ENCODE measurements around the gene HCN4.

The HCN4 gene

DNA sequence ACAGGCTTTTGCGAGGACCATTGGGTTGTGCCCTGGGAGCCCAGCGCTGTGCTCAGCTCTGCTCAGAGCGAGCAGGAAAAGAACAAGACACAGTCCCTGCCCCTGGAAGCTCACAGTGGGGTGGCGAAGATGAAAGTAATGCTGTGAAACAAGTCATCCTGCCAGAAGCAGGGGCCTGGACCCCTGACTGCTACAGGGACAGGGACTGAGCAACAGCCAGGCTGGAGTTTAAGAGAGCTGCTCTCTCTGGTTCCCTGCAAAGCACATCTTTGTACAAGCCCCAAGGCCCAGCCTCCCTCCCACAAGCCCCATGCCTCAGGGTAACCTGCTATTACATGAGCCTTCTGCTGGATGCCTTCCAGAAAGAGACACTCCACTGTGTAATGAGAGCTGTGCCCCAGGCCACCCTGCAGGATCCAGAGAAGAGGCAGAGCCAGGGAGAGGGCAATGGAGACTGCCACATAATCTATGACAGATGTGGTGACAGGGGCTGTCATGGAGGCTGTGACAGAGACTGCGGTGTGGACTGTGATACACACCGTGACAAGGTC is 7.1 kb upstream of the HCN4 start:
- DNase-seq, result no peak

DNA sequence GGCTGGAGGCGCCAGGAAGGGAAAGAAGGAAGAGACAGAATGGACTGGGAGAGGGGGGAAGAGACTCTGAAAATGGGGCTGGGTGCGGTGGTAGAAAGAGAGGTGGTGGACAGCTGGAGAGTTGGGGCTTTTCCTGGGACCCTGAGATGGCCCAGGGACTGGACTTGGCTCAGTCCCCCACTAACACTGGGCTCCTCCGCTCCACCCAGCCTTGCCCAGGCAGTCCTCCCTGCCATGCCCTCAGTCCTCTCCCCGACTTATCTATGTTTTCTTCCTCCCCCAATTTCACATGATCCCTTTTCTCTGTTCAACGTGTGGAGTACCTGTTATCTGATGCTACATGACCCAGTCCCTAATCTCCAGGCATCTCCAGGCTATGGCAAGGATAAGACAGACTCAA is 6.3 kb upstream of the HCN4 start:
- no peak for DNase-seq

DNA sequence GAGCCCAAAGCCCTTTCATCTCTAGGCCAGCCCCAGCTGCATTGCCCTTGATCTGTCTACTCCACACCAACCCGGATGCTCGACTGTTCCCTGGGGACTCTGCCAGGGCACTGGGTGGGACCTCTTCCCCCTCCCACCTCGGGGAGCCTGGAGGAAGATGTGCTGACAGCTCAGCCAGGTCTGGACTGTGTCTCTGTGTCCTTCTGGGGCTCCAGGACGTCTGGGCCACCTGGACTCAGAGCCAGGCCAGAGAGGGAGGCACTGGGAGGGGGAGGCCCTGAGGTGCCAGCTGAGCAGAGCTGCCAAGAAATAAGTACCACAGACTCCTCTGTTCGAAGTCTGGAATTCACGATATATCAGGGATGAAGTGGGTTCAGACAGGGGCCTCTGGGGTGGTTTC is 5.8 kb upstream of the HCN4 start:
- DNase-seq, result no peak

DNA sequence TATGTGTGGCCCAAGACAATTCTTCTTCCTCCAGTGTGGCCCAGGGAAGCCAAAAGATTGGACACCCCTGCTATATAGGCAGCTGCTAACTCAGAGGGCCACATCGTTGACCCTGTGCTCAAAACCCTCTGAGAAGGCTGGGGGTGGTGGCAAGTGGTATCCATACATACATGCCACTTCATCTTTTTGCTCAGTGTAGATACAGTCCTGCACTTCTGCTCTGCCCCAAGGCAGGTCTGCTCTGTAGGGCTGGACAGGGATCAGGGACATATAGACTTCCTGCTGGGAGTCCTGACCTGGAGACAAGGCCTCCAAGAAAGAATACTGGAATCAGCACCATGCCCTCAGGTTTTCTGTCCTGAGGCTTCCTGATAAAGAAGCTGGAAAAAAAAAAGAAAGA is 4.5 kb upstream of the HCN4 start:
- DNase-seq, result no peak

DNA sequence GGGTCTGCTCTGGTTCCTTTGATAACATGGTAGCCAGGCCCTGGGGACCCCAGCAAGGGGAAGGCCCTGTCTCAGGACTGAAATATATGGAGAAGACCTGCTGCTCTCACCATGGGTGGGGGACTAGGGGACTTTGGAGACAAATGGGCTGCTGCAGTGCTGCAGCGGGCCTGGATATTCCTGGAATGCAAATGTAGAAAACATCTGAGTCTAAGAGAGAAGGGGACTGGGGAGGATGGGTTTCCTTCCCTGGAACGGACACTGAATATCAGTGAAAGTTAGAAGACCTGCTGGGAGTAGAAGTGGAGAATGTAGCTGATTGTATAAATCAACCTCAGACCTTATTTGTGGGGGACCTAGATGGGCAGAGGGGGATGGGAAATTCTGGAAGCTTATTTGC is 3.1 kb upstream of the HCN4 start:
- DNase-seq, result no peak

DNA sequence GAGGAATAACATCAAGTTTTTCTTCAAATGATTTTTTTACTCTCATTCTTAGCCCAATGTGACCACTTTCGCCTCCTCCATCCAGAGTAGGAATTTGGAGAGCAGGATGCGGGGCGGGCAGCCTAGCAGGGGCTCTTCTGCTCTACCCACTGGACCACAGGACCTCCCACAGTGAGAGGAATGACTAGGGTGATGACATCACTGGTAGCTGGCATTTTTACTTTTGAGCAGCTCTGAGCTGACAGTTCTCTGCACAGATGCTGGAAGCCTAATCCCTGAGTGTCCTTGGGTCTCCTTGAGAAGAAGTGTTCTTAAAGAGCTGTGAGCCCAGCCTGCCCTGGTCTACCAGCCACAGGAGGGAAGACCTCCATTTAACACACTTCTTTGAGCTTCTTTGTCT is 1.4 kb upstream of the HCN4 start:
- no peak for DNase-seq

DNA sequence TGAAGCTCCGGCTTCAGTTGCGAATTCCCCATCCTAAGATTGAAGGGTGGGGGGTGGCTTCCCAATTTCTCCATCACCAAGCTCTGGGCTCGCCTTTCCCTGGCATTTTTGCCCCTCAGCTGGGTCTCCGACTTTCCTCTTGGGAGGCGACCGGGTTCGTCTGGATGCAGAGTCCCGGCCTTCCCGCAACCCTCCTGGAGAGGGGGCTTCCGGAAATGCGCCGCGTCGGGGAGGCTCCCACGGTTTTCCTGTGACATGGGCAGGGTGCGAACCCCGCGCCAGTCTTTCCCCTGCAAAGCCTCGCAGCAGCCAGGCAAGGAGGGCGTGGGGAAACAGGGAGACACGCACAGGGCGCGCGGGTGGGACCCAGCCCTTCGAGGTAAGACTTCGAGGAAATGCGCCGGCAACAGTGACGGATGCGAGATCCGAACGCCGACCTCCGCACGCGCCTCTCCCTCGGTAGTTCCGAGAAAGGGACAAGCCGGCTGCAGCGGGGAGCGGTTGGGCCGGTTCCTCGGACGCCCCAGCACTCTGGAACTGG is 466 bp upstream of the HCN4 start:
- no peak for DNase-seq

DNA sequence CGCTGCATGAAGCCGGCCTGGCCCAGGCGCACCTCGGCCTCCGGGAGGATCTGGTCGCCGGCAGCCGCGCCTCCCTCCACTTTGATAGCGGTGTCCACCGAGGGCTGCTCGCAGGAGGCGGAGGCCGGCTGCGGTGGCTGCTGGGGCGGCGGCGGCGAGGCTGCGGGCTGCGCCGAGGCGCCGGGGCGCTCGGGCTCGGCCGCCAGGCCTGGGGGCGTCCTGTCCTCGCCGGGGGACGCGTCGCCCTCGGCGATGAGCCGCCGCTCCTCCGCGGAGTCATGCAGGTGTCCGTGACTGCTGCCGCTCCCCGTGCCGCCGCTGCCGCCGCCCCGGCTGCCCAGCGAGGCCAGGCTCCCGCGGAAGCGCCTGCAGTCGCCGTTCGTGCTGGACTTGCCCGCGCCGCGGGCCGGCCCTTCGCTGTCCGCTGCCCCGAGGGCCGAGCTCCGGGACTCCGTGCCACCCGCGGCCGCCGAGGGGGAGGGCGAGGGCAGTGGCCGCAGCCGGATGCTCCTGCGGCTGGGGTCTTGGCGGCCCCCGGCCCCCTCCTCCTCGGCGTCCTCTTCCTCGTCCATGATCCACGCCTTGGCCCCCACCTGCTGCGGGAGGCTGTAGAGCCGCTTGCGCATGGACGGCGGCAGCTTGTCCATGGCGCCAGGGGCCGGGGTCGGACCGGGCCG is 996 bp downstream of the HCN4 start:
- DNase-seq, result no peak

DNA sequence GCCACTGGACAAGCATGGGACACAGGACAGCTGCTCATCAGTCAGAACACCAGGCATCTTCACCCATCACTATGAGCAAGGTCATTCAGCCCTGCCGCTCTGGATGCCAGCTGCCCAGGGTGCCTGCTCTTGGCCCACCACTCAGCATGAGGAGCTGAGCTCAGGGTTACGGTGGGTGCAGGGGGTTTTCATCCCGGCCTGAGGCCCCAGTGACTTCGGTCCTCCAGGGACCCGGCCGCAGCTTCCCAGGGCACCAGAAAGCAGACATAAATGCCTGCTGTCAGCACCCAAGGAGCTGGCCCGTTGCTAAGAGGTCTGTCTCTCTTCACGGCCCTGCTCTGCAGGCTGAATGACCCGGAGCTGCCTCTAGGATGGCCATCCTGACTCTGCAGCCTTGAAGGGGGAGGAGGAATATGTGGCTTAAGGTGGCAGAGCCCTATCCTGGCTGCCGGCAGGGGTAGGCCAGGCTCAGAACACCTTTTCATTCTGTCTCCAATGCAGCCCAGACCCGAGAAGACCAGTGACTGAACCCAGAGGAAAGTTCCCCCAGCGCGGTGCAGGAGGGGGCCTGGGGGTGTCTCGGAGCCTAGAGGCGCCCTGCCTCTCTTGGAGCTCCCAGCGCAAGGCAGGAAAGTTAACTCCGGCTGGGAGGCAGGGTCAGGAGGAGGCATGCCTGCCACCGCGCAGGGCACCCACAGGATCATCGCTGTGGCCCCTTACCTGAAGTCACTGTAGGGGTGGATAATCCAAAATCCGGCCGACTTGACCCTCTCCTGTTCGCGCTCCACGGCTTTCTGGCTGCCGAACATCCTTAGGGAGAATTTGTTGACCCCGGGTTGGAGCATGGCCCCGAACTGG is 1.8 kb downstream of the HCN4 start:
- DNase-seq, result no peak

DNA sequence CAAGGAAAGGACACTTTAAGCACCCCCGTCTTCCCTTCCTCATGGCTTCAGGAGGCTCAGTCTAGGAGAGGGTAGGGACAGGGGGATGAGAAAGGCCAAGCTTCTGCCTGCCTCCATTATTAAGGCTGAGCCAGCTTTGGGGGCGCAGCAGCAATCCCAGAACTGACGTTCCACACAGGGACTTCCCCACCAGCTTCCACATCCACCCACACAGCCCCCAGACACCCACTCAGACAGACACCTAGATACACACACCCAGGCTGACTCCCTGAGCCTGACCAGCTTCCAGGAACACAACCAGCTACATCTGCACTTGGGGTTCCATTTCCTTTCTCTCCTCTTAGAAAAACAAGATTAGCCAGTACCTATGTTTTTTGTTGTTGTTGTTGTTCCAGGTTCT is 4.7 kb downstream of the HCN4 start:
- no peak for DNase-seq

DNA sequence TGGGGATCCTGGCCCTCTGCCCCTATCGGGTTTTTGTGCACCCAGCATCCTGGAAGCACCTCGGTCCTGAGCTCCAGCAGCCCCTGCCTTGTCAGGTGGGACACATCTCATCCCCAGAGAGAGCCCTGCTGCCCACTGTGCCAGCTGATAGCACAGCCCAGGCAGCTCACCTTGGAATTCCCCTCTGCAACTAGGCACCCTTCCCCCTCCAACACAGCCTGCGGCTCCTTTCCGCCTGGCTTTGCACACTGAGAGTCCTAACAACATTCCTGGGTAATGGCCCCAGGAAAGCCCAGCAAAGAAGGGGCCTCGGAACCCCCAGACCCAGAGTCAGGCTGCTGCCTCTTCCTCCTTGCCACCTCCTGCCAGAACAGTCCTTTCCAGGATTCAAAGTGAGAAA is 5.9 kb downstream of the HCN4 start:
- no peak for DNase-seq

DNA sequence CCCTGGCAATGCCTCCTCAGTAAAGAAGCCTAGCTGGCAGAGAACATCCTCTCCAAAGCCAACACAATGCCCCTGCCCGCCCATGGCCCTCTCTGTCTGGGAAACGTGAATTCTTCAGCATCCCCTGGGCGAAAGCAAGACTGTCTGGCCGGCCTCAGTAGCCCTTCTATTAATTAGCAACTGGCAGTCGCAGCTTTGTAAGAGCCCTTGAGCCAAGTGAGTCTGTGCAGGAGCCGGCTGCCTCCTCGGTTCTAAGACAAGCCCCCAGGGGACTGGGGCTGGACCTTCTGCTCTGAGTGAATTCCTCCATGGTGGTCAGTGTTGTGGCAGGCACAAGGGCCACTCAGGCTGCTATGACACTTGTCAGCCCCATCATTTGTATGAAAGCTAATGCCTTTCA is 7.4 kb downstream of the HCN4 start:
- no peak for DNase-seq

DNA sequence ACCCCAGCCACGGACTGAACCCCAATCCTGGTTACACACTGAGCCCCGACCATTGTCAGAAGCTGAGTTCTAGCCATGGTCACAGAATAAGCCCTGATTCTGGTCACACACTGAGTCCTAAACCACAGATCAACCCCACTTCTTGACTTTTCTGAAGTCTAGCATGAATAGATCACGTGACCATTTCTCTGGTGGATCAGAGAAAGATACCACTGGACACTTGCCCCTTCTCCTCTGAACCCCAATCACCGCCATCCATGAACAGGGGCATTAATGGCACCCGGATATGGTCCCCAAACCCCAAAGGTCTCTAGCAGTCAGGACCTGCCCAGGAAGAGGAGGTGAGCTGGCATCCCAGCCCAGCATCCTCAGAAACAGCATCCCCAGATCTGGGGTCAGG is 9.1 kb downstream of the HCN4 start:
- DNase-seq, result no peak

DNA sequence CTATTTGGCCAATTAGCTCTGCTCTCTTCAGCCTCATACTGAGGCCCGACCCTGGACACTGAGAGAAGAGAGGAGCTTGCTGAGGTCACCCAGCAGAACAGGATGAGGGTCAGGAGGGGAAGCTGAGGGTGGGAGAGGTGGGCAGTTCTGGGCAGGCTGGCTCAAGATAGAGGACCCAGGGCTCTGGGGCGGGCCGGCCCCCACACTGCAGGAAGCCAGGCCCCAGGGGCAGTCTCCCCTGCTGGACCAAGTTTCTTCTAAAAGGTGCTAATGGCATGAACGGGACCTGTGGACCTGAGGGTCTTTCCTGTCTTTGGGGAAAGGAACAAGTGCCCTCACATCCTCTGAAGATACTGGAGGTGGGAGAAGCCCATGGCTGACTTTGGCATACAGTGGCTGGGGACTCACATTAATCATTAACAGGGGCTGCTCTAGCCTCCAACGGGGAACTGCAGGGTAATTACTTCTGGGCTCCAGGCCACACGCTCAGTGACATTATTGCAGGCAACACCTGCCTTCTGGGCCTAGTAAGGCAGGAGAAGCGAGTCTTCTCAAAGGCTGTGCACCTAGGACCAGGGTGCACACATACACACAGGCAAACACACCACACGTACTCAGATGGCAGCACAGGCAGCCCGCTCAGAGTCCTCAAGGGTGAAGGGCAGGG is 10.6 kb downstream of the HCN4 start:
- no peak for DNase-seq

DNA sequence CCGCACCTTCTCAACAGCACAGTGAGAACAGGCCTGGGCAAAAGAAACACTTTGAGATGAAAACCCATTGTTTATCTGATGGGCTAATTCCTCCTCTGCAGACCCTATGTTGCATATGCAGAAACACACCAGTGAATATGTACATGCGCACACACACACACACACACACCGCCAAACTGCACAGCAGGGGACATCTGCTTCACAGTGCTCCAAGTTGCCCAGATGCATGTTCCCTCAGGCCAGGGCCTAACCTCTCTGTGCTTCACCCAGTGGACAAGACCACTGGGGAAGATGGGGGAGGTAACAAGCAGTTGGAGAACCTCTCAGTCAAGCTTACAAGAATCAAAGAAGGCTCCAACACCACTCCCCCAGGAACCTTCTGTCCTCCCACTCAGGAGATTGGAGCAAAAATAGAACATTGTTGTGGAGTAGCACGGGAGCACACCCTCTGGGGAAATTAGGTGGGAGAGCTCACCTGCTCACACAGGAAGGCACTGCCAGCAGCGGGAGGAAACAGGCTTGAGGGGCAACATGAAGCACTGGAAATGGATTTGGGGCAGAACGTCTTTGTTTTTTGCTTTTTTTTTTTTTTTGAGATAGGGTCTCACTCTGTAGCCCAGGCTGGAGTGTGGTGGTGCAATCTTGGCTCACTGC is 13.0 kb downstream of the HCN4 start:
- no peak for DNase-seq

DNA sequence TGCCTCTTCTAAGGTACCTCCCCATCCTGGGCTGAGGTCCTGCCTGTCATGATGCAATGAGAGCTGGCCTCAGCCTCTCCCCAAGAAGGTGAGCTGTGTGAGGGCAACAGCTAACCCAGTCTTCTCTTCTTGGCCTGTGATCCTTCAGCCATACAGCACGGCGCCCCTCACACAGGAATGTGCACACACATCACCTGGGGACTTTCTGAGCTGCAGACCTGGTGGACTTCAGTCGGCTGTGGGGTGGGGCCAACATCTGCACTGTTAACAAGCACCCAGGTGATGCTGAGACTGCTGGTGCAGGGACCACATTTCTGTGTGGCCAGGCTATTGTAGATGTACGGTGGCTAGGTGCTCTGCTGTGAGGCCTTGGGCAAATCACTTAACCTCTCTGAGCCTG is 14.5 kb downstream of the HCN4 start:
- no peak for DNase-seq

DNA sequence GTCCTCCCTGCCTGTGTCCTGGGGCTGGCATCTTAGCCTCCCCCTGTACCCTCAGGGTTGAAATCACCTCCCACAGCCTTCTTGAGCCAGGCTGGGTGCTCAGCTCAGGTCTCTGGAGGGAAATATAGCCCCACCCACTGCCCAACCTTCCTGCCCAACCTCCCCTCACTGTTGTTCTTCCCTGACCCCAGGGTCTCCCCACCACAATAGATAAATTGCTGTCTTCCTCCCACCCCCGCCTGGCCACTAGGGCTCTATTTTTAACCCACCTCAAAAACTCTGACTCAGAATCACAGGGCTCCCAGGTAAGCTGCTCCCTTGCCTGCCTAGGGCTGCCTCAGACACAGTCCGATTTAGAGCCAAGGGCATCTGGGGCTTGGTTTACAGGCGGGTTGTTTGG is 15.0 kb downstream of the HCN4 start:
- DNase-seq, result no peak

DNA sequence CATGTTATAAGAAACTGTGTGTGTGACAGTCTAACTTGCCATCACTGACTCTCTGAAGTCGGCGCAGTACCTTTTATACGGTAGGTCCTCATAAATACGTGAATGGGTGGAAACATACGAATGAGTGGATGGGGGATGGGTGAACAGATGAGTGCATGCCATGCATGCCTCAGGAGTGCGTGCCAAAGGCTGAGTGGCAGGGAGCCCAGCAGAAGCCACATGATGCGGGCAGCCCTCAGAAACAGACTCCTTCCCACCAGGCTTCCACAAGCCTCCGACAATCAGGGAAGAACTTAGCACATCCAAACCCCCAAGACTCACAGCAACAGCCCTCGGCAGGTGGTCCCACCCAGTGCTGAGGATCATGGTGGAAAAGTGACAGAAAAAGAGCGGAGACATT is 16.7 kb downstream of the HCN4 start:
- DNase-seq, result no peak

DNA sequence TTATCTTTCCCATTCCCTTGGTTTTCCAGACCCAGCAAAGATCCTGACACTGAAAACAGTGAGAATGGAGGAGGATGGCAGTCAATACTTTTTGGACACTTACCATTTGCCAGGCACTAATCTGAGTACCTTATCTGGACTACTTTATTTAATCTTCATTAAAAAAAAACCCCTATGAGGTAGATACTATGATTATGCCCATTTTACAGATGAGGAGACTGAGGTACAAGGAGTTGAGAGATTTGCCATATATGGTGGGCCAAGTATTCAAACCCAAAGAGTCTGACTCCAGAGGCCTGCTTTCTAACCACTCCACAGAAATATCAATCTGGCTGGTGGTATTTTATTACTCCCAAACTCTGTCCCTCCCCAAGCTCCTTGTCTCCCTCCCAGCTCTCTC is 19.6 kb downstream of the HCN4 start:
- DNase-seq, result no peak

DNA sequence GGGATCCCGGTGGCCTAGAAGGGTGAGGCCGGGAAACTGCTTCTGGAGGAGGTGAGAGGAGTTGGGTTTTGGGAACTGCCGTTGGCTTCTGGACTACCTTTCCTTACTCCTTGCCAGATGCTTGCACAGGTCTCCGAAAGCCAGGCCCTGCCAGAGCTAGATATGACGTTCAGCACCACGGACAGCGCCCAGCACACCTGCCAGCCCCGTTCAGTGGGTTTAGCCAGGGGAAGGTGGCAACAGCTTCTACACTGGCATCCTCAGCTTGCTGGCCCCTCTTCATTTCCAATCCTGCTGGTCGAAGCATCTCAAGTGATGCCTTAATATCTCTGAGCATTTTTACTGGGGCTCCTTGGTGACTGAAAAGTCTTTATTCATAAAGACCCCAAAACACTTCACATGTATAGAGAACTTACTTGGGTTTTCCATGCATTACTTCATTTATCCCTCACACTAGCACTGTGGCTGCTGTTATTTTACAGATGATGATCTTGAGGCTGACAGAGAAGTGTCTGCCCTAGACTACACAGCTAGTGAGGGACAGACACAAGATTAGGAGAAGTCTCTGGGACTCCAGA is 21.9 kb downstream of the HCN4 start:
- no peak for DNase-seq

DNA sequence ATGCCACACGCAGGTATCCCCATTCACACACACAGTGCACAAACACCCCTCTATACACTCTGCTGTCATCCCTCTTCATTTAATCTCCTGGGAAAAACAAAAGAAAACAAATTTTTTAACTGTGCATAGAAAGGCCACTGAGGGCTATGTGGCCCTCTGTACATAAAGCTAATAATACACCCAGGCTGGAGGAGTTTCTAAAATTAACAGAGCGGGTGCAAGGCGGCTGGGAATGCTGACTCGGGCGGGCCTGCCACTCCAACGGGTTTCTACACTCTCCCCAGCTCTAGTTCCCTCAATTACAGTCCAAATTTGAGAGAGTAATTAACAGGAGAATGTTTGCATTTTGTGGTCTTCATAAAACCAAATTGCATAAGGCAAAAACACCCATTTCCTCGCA is 23.1 kb downstream of the HCN4 start:
- DNase-seq, result no peak

DNA sequence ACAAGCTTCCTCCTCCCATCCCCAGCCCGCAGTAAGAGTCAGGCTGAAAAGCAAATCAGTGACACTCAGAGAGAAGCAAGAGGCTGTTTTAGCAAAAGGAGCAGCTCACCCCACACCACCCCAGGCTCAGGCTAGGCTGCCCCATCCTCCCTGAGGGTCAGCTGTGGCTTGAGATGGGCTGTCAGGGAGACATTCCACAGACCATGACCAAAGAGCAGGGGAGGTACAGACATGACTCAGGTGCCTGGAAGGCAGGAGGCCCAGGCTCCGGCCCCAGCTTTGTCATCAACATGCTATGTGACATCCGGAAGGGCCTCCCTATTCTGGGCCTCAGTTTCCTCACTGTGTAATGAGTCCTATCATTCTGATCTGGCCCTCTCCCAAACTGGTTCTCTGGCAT is 24.7 kb downstream of the HCN4 start:
- no peak for DNase-seq

All from AML-193 (cell line).